Skeletal muscle tissue (tissue), 4 donors: ENCODE measurements around the gene PBX1. TPM values are rescaled to one million over a fixed set of nuclear protein-coding genes. Genes with fewer than 3 reads are reported as not detected.
A peak's percentile ranks its signal among the peaks of the same experiment; 100 is the strongest.

Experiments used
- H3K27ac ChIP-seq: one replicate; pipeline ENCODE4 v1.7.0; 2013; ENCODE audit warnings: mild to moderate bottlenecking, low read depth, low read length, inconsistent platforms
- H3K27me3 ChIP-seq, 3 donors: one replicate each; pipeline ENCODE4 v1.7.0; 2013; ENCODE audit warnings: low read length in 3 of 3; ENCODE audit not compliant: control insufficient read depth in 3 of 3, insufficient read depth in 3 of 3
- H3K36me3 ChIP-seq, 3 donors: one replicate each; pipeline ENCODE4 v1.7.0; 2013; ENCODE audit warnings: low read length in 3 of 3; ENCODE audit not compliant: control insufficient read depth in 3 of 3, insufficient read depth in 3 of 3
- H3K4me1 ChIP-seq, 3 donors: one replicate each; pipeline ENCODE4 v1.7.0; 2013; ENCODE audit warnings: low read length in 3 of 3, mild to moderate bottlenecking in 3 of 3; ENCODE audit not compliant: control insufficient read depth in 3 of 3, insufficient read depth in 3 of 3
- H3K4me3 ChIP-seq, 3 donors: one replicate each; pipeline ENCODE4 v1.7.0; 2013; ENCODE audit warnings: low read length in 3 of 3
- H3K9ac ChIP-seq, 3 donors: one replicate each; pipeline ENCODE4 v1.7.0; 2013; ENCODE audit warnings: low read length in 3 of 3, mild to moderate bottlenecking in 3 of 3, moderate library complexity in 2 of 3, low read depth in 1 of 3
- H3K9me3 ChIP-seq, 3 donors: one replicate each; pipeline ENCODE4 v1.7.0; 2013; ENCODE audit warnings: low read length in 3 of 3; ENCODE audit not compliant: control insufficient read depth in 3 of 3
- total RNA-seq: library from RNA; depleted of rRNA; stranded (reverse); fragments of >200 nt; gene quantifications from one replicate; pipeline ENCODE4 v1.2.3, GENCODE V29; 2014
- donor health status: Osteomylitis.

PBX1 gene
- total RNA-seq, 1 donor from 2014 or later, result 53.2 TPM

GRCh38 chr1:164823486-164824279, 264.7 kb downstream of the PBX1 start:
- no peaks in the 10 kb centered on the region for H3K27me3 ChIP-seq
- H3K9me3 ChIP-seq, result no peaks in the 10 kb centered on the region
- H3K4me3 ChIP-seq, result peak overlapping the region; percentile 37 to 44 (median 38)
- peaks cover 11 to 21% (median 15%) of the 10 kb centered on the region in 3 donors for H3K4me1 ChIP-seq
- peak overlapping the region; percentile 61 for H3K27ac ChIP-seq
- peak overlapping the region; percentile 30 to 54 (median 40) for H3K9ac ChIP-seq
- peaks cover 11 to 17% (median 14%) of the 10 kb centered on the region in 3 donors for H3K36me3 ChIP-seq

DNA sequence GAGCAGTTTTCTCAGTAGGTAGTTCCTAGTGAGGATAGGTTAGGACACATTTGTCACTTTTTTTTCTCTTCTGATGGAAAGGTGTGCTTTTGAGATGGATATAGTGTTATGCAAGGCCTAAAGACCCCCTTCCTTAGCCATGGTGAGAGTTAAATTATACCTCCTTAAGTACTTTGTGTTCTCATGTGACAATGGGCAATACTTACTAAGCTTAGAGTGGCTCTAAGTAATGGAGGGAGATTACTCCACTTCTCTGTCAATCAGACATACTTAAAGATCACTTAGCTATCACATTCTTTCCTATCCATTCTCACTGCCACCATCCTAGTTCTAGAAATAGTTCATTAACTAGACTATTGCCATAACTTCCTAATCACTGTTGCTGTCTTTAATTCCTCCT, 265.6 kb downstream of the PBX1 start:
- H3K27me3 ChIP-seq, result no peaks in the 10 kb centered on the region
- H3K9ac ChIP-seq, result peak overlapping the region in 2 of 3 donors; percentile 40 to 54
- H3K27ac ChIP-seq, result peak overlapping the region; percentile 61
- peaks cover 11 to 17% (median 14%) of the 10 kb centered on the region in 3 donors for H3K36me3 ChIP-seq
- H3K4me1 ChIP-seq, result peaks cover 11 to 21% (median 15%) of the 10 kb centered on the region in 3 donors
- H3K9me3 ChIP-seq, result no peaks in the 10 kb centered on the region
- H3K4me3 ChIP-seq, result peak overlapping the region in 1 of 3 donors; percentile 1

DNA sequence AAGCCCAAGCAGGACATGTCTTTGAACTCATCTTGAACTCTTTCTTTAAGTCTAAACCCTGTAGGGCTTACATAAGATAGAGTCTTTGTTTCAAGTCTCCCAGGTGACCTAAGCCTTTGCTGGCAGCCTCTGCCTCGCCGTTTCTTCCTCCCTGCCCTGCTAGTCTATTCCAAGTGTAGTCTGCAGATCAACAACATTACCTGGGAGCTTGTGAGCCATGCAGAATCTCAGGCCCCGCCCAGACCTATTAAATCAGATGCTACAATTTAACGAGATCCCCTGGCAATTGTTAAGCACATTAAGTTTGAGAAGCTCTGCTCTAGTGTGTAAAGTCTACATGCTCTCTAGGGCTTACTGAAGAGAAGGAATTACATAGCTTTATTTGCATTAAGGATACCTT, 271.6 kb downstream of the PBX1 start:
- no peak overlapping the region for H3K27ac ChIP-seq

GRCh38 chr1:164834641-164835040, 275.7 kb downstream of the PBX1 start:
- Histone ChIP-seq H3K9ac (no peak overlapping the region), H3K27ac (no peak overlapping the region), H3K4me1 (no peaks in the 10 kb centered on the region), H3K4me3 (no peak overlapping the region), H3K36me3 (no peaks in the 10 kb centered on the region), H3K9me3 (no peaks in the 10 kb centered on the region), H3K27me3 (no peaks in the 10 kb centered on the region)

More for the DNA sequence above, 271.6 kb downstream of the PBX1 start:
- Histone ChIP-seq H3K36me3 (no peaks in the 10 kb centered on the region), H3K4me3 (no peak overlapping the region), H3K4me1 (no peaks in the 10 kb centered on the region), H3K27me3 (no peaks in the 10 kb centered on the region), H3K9ac (no peak overlapping the region), H3K9me3 (no peaks in the 10 kb centered on the region)

- Histone ChIP-seq H3K4me3 (no peak overlapping the region), H3K9me3 (no peaks in the 10 kb centered on the region), H3K27ac (no peak overlapping the region), H3K27me3 (no peaks in the 10 kb centered on the region), H3K9ac (no peak overlapping the region), H3K36me3 (no peaks in the 10 kb centered on the region), H3K4me1 (no peaks in the 10 kb centered on the region)
These were observed 277.6 kb downstream of the PBX1 start for GRCh38 chr1:164836614-164837018.

- Histone ChIP-seq H3K4me1 (no peaks in the 10 kb centered on the region), H3K9ac (no peak overlapping the region), H3K4me3 (no peak overlapping the region), H3K27me3 (no peaks in the 10 kb centered on the region), H3K36me3 (no peaks in the 10 kb centered on the region), H3K27ac (no peak overlapping the region), H3K9me3 (no peaks in the 10 kb centered on the region)
These were observed 279.8 kb downstream of the PBX1 start for GRCh38 chr1:164838786-164839185.

- Histone ChIP-seq H3K27me3 (no peaks in the 10 kb centered on the region), H3K27ac (no peak overlapping the region), H3K4me1 (no peaks in the 10 kb centered on the region)
These were observed 282.0 kb downstream of the PBX1 start for GRCh38 chr1:164840936-164841335.

DNA sequence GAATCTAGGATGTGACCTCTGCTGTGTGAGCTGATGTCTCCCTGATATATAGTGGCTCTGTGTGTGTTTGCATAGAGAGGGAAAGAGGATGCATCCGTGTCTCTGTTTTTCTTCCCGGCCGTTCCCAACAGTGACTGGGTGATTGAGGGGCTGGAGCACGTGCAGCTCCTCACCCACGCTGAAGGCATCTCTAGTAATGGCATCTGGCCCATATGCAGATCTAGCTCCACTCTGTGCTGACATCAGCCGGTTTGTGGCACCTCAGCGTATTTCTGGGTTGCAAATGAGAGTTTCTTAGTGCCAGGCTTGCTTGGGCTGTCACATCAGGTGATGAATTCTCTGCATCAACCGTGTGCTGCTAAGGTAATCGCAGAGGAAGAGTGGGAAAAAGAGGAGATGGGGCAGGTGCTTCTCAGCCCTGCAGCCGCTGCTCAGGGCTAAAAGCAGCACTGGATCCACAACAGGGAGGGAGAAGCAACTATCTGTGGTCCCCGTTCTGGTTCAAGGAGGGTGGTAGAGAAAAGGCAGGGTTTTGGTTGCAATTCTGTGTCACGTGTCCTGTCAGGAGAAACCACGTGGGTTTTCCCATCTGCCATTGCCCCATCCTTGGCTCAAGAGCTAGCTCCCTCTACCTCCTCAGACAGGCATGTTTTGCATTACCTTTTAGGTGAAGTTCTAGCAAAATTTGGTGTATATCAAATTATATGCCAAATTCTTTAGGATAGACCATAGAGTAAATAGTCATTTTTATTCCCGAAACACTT, 282.9 kb downstream of the PBX1 start:
- Histone ChIP-seq H3K4me3 (no peak overlapping the region), H3K9me3 (no peaks in the 10 kb centered on the region), H3K36me3 (peaks cover under 1 to 7% (median 3%) of the 10 kb centered on the region in 3 donors), H3K27me3 (no peaks in the 10 kb centered on the region), H3K9ac (no peak overlapping the region), H3K4me1 (peaks cover 4 to 5% (median 5%) of the 10 kb centered on the region in 3 donors), H3K27ac (no peak overlapping the region)

More at GRCh38 chr1:164840936-164841335, 282.0 kb downstream of the PBX1 start:
- Histone ChIP-seq H3K36me3 (no peaks in the 10 kb centered on the region), H3K4me3 (no peak overlapping the region), H3K9ac (no peak overlapping the region), H3K9me3 (no peaks in the 10 kb centered on the region)

GRCh38 chr1:164842870-164843269, 283.9 kb downstream of the PBX1 start:
- Histone ChIP-seq H3K9ac (no peak overlapping the region), H3K27me3 (no peaks in the 10 kb centered on the region), H3K4me1 (peaks cover 8 to 13% (median 13%) of the 10 kb centered on the region in 3 donors), H3K36me3 (peaks cover 9 to 17% (median 11%) of the 10 kb centered on the region in 3 donors), H3K4me3 (no peak overlapping the region), H3K27ac (no peak overlapping the region), H3K9me3 (no peaks in the 10 kb centered on the region)
